CD14-positive monocyte (primary cell): ENCODE data around the gene FAU. TPM values are rescaled to one million over a fixed set of nuclear protein-coding genes. Genes with fewer than 3 reads are reported as not detected.

Source experiments
- DNase-seq, 3 donors: peaks; one replicate each; pipeline ENCODE4 v3.0.0-alpha.2; 2011 to 2022
- H2AFZ ChIP-seq: 2 replicates; pipeline ENCODE4 v1.6.0; 2012; ENCODE audit warnings: mild to moderate bottlenecking, low read depth, low read length, inconsistent platforms; ENCODE audit not compliant: insufficient read depth, poor library complexity, severe bottlenecking
- H3K27ac ChIP-seq, 2 donors: 1 replicate in 1 of 2; 2 replicates in 1 of 2; pipeline ENCODE4 v1.5.1; 2012 to 2013; ENCODE audit warnings: low read length in 2 of 2, control low read depth in 1 of 2, inconsistent platforms in 1 of 2, low read depth in 1 of 2, mild to moderate bottlenecking in 1 of 2
- H3K27me3 ChIP-seq, 2 donors: one replicate each; pipeline versions ENCODE4 v1.6.0 to v1.6.1; 2011 to 2013; ENCODE audit warnings: low read length in 2 of 2; ENCODE audit not compliant: control insufficient read depth in 2 of 2, insufficient read depth in 2 of 2
- H3K36me3 ChIP-seq, 2 donors: replicated peaks in 1 of 2; 1 replicate in 1 of 2; 2 replicates in 1 of 2; pipeline versions ENCODE4 v1.5.1 to v1.6.1; 2012 to 2013; ENCODE audit warnings: low read length in 2 of 2, control low read depth in 1 of 2, inconsistent platforms in 1 of 2, mild to moderate bottlenecking in 1 of 2; ENCODE audit not compliant: insufficient read depth in 2 of 2, control insufficient read depth in 1 of 2
- H3K4me1 ChIP-seq, 2 donors: 1 replicate in 1 of 2; 2 replicates in 1 of 2; pipeline versions ENCODE4 v1.5.1 to v1.6.1; 2012 to 2013; ENCODE audit warnings: low read length in 2 of 2, control low read depth in 1 of 2, inconsistent platforms in 1 of 2, mild to moderate bottlenecking in 1 of 2, moderate library complexity in 1 of 2; ENCODE audit not compliant: insufficient read depth in 2 of 2, control insufficient read depth in 1 of 2
- H3K4me2 ChIP-seq: replicated peaks from 2 replicates; pipeline ENCODE3; 2012; ENCODE audit warnings: low read length, moderate library complexity, mild to moderate bottlenecking; ENCODE audit not compliant: poor library complexity, severe bottlenecking; ENCODE audit errors: extremely low read depth
- H3K4me3 ChIP-seq, 3 experiments: fragments of 200-600 bp in 1 of 3; sonication (generic) in 1 of 3; replicated peaks in 1 of 3; 1 replicate in 2 of 3; 2 replicates in 1 of 3; pipeline ENCODE4 v1.5.1; 2011 to 2013; ENCODE audit warnings: low read length in 3 of 3, mild to moderate bottlenecking in 3 of 3, control low read depth in 2 of 3, low read depth in 2 of 3, inconsistent platforms in 1 of 3, moderate library complexity in 1 of 3
- H3K79me2 ChIP-seq: 2 replicates; pipeline ENCODE4 v1.6.0; 2012; ENCODE audit warnings: mild to moderate bottlenecking, control low read depth, inconsistent platforms, low read length, moderate library complexity; ENCODE audit not compliant: insufficient read depth
- H3K9ac ChIP-seq: 2 replicates; pipeline ENCODE4 v1.6.0; 2017; ENCODE audit warnings: low read length, mild to moderate bottlenecking; ENCODE audit not compliant: insufficient read depth, poor library complexity, severe bottlenecking
- H3K9me3 ChIP-seq, 2 donors: replicated peaks in 1 of 2; 1 replicate in 1 of 2; 2 replicates in 1 of 2; pipeline versions ENCODE4 v1.5.1 to v1.6.1; 2012 to 2013; ENCODE audit warnings: low read length in 2 of 2, control low read depth in 1 of 2; ENCODE audit not compliant: control insufficient read depth in 1 of 2, insufficient read depth in 1 of 2
- H4K20me1 ChIP-seq: 2 replicates; pipeline ENCODE4 v1.6.0; 2012; ENCODE audit warnings: mild to moderate bottlenecking, low read length, control low read depth, moderate library complexity; ENCODE audit not compliant: insufficient read depth
- H3K27ac Mint-ChIP-seq, 7 donors: one replicate each; pipeline ENCODE4 v1.8.0; 2020; ENCODE audit warnings: mild to moderate bottlenecking in 7 of 7, mixed read lengths in 7 of 7, moderate library complexity in 6 of 7, inconsistent platforms in 2 of 7
- H3K27me3 Mint-ChIP-seq, 3 donors: one replicate each; pipeline ENCODE4 v1.8.0; 2021 to 2022; ENCODE audit warnings: low read depth in 3 of 3, mild to moderate bottlenecking in 3 of 3, mixed read lengths in 3 of 3, moderate library complexity in 3 of 3, inconsistent platforms in 1 of 3
- H3K36me3 Mint-ChIP-seq, 2 donors: one replicate each; pipeline ENCODE4 v1.8.0; 2020; ENCODE audit warnings: mixed read lengths in 2 of 2, inconsistent platforms in 1 of 2, mild to moderate bottlenecking in 1 of 2
- H3K4me1 Mint-ChIP-seq: one replicate; pipeline ENCODE4 v1.8.0; 2020; ENCODE audit warnings: mild to moderate bottlenecking, mixed read lengths
- H3K4me3 Mint-ChIP-seq, 2 donors: one replicate each; pipeline ENCODE4 v1.8.0; 2020; ENCODE audit warnings: mild to moderate bottlenecking in 2 of 2, mixed read lengths in 2 of 2, moderate library complexity in 1 of 2
- H3K9me3 Mint-ChIP-seq, 7 donors: one replicate each; pipeline ENCODE4 v1.8.0; 2020 to 2022; ENCODE audit warnings: mixed read lengths in 7 of 7, mild to moderate bottlenecking in 6 of 7, moderate library complexity in 6 of 7, inconsistent platforms in 2 of 7
- whole genome bisulfite sequencing: methylation state at CpG from one replicate; pipeline ENCODE4 v1.1.5; 2013; ENCODE audit warnings: missing lambda C conversion rate; ENCODE audit not compliant: insufficient coverage; 5-methylcytosine and 5-hydroxymethylcytosine counted together
- intact Hi-C, 2 donors: fragments of 100-400 bp; cut with micrococcal nuclease; formaldehyde crosslinking; loops; one replicate each; pipeline versions ENCODE4 v1.15.0 to v1.15.1; 2023
- polyA plus RNA-seq, 3 donors: library from polyadenylated mRNA; depleted of rRNA in 1 of 3; unstranded in 2 of 3; stranded (reverse) in 1 of 3; fragments of 300-500 nt in 2 of 3; fragments of >200 nt in 1 of 3; fragmentation: Illumina TruSeq in 2 of 3; gene quantifications; 1 replicate in 2 of 3; 2 replicates in 1 of 3; pipeline ENCODE4 v1.2.3, GENCODE V29; 2012 to 2021
- TF ChIP-seq, protein P1 (sequence below): fragments of 200-600 bp; IDR thresholded peaks from one replicate; pipeline ENCODE4 v1.8.0; 2022; ENCODE audit warnings: antibody characterized with exemption, mild to moderate bottlenecking

Gene FAU
- polyA plus RNA-seq, 3 donors: 668 to 818 (median 799) TPM

DNA sequence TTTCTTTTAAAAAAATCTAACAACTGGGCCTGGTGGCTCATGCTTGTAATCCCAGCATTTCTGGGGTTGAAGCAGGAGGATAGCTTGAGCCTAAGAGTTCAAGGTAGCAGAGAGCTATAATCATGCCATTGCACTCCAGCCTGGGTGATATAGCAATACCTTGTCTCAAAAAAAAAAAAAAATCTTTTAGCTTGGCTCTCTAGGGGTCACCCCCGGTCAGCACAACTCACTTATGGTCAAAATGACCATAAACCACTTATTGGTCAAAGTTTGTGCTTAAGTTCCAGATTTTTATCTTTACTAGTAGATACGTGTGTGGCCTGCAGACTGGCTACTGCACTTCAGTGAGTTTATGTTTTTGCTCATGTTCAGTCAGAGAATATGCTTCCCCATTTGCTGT is 41.8 kb upstream of the FAU start:
- Histone ChIP-seq H3K27me3 (no peaks in the 10 kb centered on the region), H4K20me1 (no peaks in the 10 kb centered on the region), H2AFZ (no peak overlapping the region), H3K4me2 (no peak overlapping the region), H3K9me3 (no peaks in the 10 kb centered on the region), H3K36me3 (no peaks in the 10 kb centered on the region), H3K27ac (no peak overlapping the region), H3K79me2 (no peaks in the 10 kb centered on the region), H3K4me3 (no peak overlapping the region), H3K4me1 (no peaks in the 10 kb centered on the region), H3K9ac (no peak overlapping the region)
- Mint-ChIP-seq H3K4me1 (peaks cover 3% of the 10 kb centered on the region), H3K9me3 (no peaks in the 10 kb centered on the region), H3K27ac (no peak overlapping the region), H3K4me3 (no peak overlapping the region), H3K36me3 (no peaks in the 10 kb centered on the region), H3K27me3 (peaks cover 1 to 3% (median 2%) of the 10 kb centered on the region in 3 donors)
- TF ChIP-seq, protein P1, sequence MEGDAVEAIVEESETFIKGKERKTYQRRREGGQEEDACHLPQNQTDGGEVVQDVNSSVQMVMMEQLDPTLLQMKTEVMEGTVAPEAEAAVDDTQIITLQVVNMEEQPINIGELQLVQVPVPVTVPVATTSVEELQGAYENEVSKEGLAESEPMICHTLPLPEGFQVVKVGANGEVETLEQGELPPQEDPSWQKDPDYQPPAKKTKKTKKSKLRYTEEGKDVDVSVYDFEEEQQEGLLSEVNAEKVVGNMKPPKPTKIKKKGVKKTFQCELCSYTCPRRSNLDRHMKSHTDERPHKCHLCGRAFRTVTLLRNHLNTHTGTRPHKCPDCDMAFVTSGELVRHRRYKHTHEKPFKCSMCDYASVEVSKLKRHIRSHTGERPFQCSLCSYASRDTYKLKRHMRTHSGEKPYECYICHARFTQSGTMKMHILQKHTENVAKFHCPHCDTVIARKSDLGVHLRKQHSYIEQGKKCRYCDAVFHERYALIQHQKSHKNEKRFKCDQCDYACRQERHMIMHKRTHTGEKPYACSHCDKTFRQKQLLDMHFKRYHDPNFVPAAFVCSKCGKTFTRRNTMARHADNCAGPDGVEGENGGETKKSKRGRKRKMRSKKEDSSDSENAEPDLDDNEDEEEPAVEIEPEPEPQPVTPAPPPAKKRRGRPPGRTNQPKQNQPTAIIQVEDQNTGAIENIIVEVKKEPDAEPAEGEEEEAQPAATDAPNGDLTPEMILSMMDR: no peak
- intact Hi-C loops: no loop called here
- no CpG with 5 or more reads among the region's 2 CpGs for WGBS
- no peak for DNase-seq

DNA sequence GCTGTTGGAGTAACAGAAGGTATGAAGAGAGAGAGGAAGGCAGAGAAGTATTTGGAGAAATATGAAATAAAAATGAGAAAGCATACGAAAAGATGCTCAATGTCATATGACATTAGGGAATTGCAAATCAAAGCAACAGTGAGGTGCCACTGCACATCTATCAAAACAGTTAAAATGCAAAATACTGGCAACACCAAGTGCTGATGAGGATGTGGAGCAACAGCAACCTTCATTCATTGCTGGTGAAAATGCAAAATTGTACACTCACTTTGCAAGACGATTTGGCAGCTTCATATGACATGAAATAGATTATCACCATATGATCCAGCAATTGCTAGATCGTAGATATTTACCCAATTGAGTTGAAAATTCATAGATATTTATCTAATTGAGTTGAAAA is 38.7 kb upstream of the FAU start:
- Histone ChIP-seq H3K4me3 (no peak overlapping the region), H3K79me2 (no peaks in the 10 kb centered on the region), H3K9ac (no peak overlapping the region), H3K27me3 (no peaks in the 10 kb centered on the region), H3K9me3 (no peaks in the 10 kb centered on the region), H2AFZ (no peak overlapping the region), H3K27ac (no peak overlapping the region), H4K20me1 (no peaks in the 10 kb centered on the region), H3K36me3 (no peaks in the 10 kb centered on the region), H3K4me2 (no peak overlapping the region), H3K4me1 (peaks cover 8 to 12% of the 10 kb centered on the region in 2 donors)
- Mint-ChIP-seq H3K9me3 (no peaks in the 10 kb centered on the region), H3K4me3 (no peak overlapping the region), H3K27me3 (peaks cover 0 to 1% (median 1%) of the 10 kb centered on the region in 3 donors), H3K4me1 (peaks cover 15% of the 10 kb centered on the region), H3K36me3 (no peaks in the 10 kb centered on the region), H3K27ac (no peak overlapping the region)
- TF ChIP-seq, protein P1: no peak
- intact Hi-C loops: no loop called here
- 100% methylated on average over 1 of the region's 3 CpGs for WGBS
- DNase-seq: no peak
